Measurements from ENCODE around the gene KRTAP10-8.
"Not testable (repeated sequence)": the region's sequence is repeated elsewhere in the genome, so short reads cannot be mapped to it uniquely, and the experiment has no call there.

Gene KRTAP10-8

GRCh38 chr21:44646366-44647221 lies 34.7 kb downstream of the KRTAP10-8 start, which contains the start of gene KRTAP10-11:
KRTAP10-11 (plus strand) TSS chr21:44646414; CDS start chr21:44646459, 45 bp downstream.
- DNase-seq (ENCODE audit: low spot score) = not testable (repeated sequence)

- no peak for DNase-seq (ENCODE audit: low spot score)
These were observed 35.3 kb downstream of the KRTAP10-8 start for GRCh38 chr21:44647222-44647552.

GRCh38 chr21:44648557-44649311 lies 36.9 kb downstream of the KRTAP10-8 start:
- DNase-seq (ENCODE audit: low spot score) = no peak

- no peak for DNase-seq (ENCODE audit: low spot score)
These were observed 37.7 kb downstream of the KRTAP10-8 start for GRCh38 chr21:44649521-44650100.

- no peak for DNase-seq (ENCODE audit: low spot score)
These were observed 38.5 kb downstream of the KRTAP10-8 start for GRCh38 chr21:44650265-44650972.

- no peak for DNase-seq (ENCODE audit: low spot score)
These were observed 39.2 kb downstream of the KRTAP10-8 start for GRCh38 chr21:44650973-44651675.

- no peak for DNase-seq (ENCODE audit: low spot score)
These were observed 41.2 kb downstream of the KRTAP10-8 start for GRCh38 chr21:44653123-44653522.

GRCh38 chr21:44653656-44654575 lies 42.0 kb downstream of the KRTAP10-8 start:
- no peak for DNase-seq (ENCODE audit: low spot score)

- DNase-seq (ENCODE audit: low spot score) = no peak
These were observed 42.8 kb downstream of the KRTAP10-8 start, which contains the start of gene KRTAP12-4 for GRCh38 chr21:44654576-44655175. KRTAP12-4 (minus strand) TSS chr21:44654659; CDS start chr21:44654614, 45 bp downstream.

GRCh38 chr21:44656868-44657267 lies 45.0 kb downstream of the KRTAP10-8 start:
- DNase-seq (ENCODE audit: low spot score) = no peak

- DNase-seq (ENCODE audit: low spot score) = no peak
These were observed 46.0 kb downstream of the KRTAP10-8 start, which contains the start of gene KRTAP12-3 for GRCh38 chr21:44657635-44658540. KRTAP12-3 (plus strand) TSS chr21:44657932; CDS start chr21:44657980, 48 bp downstream.

- no peak for DNase-seq (ENCODE audit: low spot score)
These were observed 46.6 kb downstream of the KRTAP10-8 start for GRCh38 chr21:44658541-44658910.

GRCh38 chr21:44658913-44659595 lies 47.2 kb downstream of the KRTAP10-8 start:
- DNase-seq (ENCODE audit: low spot score) = no peak

GRCh38 chr21:44661567-44661966 lies 49.7 kb downstream of the KRTAP10-8 start:
- DNase-seq (ENCODE audit: low spot score) = not testable (repeated sequence)

All from HuH-7 (cell line).